GM19328 (cell line): ENCODE data around the gene MCHR1.
A peak's percentile ranks its signal among the peaks of the same experiment; 100 is the strongest.

Experiments
- ATAC-seq: cut with Tn5 transposase; IDR thresholded peaks from one replicate; pipeline ENCODE4 v1.9.1; 2021; ENCODE audit warnings: mild to moderate bottlenecking, moderate library complexity; ENCODE audit not compliant: unreplicated experiment

MCHR1 gene, protein sequence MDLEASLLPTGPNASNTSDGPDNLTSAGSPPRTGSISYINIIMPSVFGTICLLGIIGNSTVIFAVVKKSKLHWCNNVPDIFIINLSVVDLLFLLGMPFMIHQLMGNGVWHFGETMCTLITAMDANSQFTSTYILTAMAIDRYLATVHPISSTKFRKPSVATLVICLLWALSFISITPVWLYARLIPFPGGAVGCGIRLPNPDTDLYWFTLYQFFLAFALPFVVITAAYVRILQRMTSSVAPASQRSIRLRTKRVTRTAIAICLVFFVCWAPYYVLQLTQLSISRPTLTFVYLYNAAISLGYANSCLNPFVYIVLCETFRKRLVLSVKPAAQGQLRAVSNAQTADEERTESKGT

DNA sequence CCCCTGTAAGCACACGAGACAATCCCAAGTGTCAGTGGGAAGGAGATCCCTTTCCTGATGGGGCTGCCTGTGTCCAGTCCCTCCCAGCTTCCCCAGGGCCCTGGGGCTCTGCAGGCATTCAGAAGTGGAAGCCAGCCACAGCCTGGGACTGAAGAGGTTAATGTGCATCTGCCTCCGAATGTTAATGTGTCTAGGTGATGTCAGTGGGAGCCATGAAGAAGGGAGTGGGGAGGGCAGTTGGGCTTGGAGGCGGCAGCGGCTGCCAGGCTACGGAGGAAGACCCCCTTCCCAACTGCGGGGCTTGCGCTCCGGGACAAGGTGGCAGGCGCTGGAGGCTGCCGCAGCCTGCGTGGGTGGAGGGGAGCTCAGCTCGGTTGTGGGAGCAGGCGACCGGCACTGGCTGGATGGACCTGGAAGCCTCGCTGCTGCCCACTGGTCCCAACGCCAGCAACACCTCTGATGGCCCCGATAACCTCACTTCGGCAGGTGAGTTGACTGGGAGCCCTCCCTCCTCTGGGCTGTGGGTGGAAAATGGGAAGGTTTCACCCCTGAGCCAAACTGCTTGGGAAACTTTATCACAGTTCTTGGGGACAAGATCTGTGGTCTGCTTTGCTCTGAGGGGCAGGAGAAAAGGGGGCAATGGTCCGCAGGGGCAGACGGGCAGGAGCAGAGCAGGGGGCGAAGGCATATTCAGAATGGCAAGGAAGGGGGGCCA, at the start of gene MCHR1:
Gene MCHR1 (plus strand): TSS at position 236 of the 715 bp plus-strand sequence. CDS start 169 bp downstream, at position 405.
- no peak for ATAC-seq

DNA sequence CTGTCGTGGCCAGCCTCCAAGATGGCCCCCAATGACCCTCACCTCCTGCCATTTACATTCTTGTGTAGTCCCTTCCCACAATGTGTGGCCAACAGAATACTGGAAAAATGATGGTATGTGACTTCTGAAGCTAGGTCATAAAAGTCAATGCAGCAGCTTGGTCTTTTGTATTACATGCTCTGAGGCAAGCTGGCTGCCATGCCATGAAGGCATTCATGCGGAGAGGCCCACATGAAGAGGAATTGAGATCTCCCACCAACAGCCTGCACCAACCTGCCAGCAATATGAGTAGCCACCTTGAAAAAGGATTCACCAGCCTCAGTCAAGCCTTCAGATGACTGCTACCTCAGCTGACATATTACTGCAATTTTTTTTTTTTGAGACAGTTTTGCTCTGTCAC, 47.4 kb upstream of the MCHR1 start:
- no peak for ATAC-seq

DNA sequence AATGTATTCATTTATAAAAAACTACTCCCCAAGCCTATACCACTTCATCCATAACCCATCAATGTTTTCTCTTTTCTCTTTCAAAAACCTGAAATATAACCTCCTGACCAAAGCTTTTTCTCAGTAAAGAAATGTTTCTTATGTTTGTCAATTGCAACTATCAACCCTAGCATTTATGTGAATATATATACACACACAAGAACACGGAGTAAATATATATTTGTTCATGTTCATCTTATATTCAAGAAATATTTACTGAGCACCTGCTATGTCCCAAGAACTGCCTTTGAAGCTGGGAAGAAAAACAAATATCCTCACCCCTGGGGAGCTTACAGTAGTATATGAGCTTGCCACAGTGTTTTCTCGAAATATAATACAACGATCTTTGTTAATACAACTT, 46.2 kb upstream of the MCHR1 start:
- ATAC-seq: no peak

DNA sequence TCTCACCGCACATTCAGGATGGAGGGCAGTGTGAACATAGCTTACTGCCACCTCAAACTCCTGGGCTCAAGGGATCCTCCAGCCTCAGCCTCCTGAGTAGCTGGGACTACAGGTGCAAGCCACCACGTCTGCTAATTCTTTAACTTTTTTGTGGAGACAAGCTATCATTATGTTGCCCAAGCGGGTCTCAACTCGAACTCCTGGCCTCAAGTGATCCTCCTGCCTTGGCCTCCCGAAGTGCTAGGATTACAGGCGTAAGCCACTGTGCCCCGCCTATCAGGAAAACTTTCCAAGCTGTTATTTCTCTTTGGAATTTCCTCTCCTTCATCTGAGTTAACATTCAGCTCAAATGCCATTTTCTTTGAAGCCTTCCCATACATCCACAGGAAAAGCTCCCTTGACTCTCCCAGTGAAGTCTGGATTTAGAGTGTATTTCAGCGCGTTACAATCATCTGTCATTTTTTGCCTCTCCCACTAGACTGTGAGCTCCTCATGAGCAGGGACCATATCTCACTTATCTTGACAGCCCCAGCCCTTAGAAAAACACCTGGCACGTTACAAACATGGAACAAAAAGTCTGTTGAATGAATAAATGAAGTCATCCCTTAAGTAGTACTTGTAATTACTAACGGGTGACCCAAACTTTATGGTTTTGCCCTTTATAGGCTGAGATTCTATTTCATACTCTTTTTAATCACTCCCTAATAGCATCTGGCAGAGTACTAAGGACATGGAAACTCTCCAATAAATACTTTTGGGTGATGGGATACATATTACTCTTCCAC, 45.0 kb upstream of the MCHR1 start:
- ATAC-seq: no peak

DNA sequence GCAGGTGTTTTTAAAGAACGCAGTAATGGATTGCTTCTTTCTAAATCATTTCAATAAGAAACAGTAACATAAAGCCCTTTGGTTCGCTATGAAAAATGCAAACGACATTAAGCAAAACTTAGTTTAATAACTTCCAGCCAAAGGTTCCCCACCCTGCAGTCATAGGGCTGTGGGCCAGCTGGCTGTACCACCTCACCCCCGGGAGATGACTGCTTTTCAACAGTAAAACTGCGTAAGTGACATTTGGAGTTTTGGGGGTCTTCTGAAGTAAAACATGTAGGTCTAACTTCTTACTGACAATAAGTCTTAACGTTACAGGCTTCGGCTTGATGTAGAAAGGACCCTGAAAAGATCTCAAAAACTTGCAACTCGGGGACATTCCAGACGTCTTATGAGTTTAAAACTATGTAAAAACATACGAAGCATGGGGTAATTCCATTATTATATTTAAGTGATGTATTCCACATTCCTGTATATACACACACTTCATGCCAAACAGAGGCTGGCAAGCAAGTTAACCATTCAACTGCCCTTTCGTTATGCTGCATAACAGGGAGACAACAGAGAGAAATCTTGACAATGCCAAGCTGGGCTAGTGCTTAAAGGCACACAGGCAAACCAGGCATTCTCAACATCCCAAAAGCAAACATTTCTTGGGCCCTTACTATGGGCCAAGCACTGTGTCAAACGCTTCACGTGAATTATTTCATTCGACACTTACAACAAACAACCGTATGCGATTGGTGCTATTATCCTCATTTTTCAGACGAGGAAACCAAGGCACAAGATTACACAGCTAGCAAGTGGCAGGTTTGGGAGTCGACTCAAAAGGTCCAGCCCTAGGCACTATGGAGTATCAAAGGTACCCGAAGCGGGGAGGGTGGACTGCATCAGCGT, 44.0 kb upstream of the MCHR1 start:
- no peak for ATAC-seq

DNA sequence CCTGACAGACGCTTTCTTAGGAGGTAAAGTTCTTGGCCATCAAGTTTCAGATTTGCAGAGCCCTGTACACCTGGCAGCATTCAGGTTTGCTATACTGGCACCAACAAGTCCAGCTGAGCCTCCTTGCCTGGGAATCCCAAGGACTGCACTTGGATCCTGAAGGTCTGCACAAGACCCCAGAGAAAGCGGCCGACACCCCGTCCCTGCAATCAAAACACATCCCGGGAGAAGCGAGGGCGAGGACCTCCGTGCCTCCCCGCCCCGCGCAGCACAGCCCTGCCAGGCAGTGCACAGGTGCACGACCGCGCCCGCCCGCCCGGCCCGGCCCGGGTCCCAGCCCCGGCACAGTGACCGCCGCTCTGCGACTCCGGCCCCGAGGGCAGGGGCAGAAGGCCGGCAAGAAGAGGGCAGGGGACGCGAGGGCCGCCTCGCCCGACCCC, 43.3 kb upstream of the MCHR1 start:
- peak; percentile 22 for ATAC-seq

DNA sequence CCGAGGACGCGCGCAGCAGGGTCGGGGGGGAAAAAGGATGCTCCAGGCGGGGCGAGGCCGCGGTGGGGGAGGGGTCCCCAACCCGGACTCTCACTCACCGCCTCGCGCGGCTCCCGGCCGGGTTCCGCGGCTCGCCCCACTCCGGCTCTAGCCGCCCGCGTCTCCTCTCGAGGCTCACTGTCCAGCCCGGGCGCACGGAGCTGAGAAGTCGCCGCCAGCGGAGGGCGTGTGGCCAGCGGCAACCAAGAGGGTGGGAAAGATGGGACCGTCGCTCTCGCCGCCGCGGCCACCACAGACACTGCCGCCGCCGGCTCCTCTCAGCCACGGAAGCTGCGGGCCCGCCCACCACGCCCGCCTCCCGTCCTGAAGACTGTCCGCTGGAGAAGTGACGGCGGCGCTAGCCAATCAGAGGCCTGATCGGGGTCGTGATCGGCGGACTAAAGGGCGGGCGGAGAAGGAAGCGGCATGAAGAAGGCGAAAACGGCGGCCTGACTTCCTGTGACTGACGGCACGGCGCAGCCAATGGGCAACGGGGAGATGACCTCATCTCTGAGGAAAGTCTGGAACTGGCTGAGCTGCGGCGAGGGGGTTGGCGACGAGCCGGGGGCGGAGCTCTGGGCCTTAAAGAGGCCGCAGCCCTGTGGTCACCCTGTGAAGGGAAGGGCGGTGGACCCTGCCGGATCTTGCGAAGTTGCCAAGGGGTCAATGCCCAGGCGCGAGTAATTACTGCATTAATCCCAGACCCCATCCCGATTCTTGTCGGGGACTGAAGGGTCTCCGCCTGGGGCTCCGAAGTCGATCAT, 42.7 kb upstream of the MCHR1 start, which contains the start of gene MRTFA:
Gene MRTFA (minus strand): TSS at position 340 of the 803 bp plus-strand sequence.
- peak; percentile 93 for ATAC-seq

DNA sequence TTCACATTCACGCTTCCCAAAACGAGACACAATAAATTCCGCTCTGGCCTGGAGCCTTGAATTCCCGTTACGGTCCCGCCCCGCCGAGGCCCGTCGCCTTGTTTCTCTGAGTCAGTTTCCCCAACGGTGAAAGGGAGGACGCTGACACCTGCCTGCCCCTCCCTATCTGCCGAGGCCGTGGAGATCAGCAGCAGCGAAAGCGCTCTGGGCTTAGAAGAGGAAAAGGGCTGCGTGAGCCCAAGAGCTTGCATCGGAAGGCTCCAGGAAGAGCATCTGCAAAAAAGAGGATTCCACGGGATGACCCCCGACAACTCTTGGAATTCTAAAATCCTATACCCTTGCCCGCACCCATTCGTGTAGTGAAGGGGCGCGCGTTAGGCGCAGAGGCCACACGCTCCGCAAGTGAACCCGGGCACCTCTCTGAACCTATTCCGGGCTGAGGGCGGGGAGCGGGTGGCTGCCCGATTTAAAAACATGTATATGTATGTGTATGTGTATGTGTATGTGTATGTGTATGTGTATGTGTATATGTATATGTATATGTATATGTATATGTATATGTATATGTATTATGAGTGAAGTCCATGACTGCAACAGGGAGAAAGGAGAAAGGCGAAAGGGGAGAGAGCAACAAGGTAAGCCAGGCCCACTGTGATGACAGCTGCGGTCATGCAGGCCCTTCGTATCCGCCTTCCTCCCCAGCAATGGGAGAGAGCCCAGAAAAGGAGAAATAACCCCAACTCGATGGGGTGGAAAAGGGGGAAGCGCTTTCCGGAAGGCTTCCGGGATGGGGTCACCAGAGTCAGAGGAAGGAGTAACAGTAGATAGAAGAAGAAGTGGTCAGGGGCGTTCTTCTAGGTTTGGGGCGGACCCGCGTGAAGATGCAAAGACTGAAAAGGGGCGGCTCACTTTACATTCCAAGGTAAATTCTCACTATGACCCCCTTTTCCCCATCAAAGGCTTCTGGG, 41.8 kb upstream of the MCHR1 start:
- no peak for ATAC-seq

DNA sequence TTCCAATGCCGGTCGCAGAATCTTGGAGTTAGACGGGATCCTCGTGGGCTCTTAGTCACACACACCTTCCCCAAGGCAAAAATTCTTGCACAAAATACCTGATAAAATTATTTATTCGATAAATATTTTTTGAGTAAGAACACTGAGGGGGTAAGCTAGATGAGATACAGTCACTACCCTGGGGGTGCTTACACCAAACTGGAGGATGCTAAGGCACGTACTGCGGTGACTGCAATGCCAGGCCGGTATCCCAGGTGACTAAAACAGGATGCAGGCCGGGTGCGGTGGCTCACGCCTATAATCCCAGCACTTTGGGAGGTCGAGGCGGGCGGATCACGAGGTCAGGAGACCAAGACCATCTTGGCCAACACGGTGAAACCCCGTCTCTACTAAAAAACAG, 41.0 kb upstream of the MCHR1 start:
- ATAC-seq: no peak

DNA sequence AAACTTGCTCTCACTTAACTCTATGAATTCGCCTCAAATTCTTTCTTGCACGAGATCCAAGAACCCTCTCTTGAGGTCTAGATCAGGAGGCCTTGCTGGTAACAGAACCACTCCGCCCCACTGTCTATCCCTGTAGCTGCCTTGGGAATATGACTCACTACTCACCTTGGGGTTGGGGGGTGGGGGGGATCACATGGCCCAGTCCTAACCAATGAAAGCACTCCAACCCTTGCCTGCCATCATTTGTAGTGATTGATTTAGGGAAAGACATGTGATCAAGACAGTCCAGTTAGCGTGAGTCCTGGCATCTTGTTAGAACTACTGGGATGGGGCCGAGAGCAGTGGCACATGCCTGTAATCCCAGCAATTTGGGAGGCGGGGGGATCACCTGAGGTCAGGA, 38.0 kb upstream of the MCHR1 start:
- ATAC-seq: no peak

DNA sequence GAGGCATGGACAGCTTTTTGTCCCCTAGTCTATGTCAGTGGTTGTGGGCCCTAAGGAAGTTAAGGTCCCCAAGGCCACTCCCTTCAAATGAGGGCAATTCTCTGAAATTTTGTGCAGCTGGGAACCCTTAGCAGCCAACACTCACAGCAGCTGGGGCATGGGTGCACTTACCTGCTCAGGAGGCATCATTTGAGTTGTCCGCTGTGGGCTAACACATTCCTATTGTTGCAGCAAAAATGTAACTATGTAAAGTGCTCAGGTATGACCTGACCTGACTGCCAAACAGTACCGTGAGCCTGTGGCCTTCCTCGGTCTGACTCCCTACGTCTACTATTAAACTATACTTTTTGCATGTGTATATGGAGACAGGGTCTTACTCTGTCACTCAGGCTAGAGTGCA, 37.0 kb upstream of the MCHR1 start:
- ATAC-seq: no peak

DNA sequence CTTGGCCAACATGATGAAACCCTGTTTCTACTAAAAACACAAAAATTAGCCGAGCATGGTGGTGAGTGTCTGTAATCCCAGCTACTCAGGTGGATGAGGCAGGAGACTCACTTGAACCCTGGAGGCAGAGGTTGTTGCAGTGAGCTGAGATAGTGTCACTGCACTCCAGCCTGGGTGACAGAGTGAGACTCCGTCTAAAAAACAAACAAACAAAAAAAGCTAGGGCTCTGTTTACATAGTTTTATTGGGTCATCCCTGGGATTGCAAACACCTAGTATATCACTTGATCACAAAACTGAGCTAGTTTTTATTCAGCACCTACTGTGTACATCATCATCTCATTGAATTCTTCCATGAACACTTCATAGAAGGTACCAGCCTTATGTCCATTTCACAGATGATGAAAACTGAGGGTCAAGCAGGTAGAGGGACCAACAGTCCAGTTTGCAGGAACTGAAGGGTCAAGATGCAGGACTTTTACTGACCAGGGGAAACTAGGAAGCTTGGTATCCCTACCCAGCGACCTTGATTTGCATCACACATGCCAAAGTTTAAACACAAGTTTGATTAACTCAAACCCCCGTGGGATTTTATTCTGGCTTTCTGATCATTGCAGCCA, 33.6 kb upstream of the MCHR1 start:
- ATAC-seq: no peak

DNA sequence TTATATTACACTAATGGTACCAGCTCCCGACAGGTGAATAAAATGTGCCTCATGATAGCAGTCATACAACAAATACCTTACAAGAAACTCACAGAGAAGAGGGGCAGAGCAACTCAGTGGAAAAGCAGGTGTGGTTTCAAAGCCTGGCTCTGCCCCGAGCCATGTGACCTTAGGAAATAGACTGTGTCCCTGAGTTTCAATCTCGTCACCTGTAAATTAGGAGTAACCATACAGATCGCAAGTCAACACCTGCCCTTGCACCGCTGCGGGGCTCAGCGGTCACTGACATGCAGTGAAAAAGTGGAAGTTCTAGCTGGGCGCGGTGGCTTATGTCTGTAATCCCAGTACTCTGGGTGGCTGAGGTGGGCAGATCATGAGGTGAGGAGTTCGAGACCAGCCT, 30.9 kb upstream of the MCHR1 start:
- no peak for ATAC-seq

DNA sequence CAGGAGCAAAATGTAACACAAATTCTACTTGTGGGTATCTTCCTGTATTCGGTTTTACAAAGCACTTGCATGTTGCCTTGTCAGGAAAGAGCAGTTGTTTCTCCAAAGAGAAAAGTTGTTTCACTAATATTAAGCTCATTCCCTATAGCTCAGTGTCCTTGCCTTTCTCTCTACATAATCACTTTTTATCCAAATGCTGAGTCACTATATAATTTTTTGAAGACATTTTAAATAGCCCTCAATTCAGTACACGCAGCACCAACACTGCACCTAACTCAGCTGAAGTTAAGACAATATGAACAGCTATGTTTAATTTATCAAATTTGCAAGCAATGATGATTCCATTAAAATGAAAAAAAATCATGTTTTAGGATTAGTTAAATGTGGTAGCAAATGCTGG, 28.2 kb upstream of the MCHR1 start:
- ATAC-seq: no peak

DNA sequence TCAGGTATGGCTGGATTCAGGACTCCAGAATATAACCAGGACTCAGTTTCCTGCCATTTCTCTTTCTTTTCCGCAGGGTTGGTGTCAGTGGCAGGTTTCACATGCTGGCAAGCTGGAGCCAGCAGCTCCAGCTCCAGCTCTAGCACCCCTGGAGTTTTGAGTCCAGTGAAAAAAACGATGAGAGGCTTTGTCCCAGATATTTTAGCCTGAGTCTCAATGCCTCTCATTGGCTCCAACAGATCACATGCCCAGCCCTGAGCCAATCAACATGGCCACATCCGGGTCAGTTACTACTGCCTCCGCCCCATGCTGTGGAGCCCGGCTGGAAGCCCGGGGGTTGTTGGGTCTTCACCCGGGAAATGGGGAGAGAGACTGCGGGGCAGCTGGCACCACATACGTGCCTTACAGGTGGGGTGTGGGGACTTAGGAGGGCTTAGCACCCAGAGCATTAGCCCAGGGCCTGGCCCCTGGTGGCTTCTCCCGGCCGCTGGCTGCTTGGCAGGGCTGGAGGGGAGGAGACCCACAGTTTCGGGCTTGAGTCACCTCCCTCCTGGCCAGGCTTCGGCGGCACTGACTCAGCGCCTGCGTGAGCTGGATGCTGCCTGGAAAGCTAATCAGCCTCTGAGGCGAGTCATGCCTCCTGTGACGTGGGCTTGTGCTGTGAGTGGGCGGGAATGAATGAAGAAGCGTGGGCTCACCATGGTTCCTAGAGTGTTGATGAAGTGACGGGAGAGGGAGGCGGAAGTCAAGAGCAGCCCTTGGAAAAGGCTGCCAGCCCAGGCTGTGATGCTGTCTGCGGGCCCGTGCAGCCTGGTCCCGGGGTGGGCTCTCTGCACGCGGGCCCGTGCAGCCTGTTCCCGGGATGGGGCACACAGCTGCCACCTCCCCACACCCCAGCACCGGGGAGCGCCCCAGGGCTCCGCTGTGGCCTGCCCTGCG, 27.5 kb upstream of the MCHR1 start:
- ATAC-seq: no peak

DNA sequence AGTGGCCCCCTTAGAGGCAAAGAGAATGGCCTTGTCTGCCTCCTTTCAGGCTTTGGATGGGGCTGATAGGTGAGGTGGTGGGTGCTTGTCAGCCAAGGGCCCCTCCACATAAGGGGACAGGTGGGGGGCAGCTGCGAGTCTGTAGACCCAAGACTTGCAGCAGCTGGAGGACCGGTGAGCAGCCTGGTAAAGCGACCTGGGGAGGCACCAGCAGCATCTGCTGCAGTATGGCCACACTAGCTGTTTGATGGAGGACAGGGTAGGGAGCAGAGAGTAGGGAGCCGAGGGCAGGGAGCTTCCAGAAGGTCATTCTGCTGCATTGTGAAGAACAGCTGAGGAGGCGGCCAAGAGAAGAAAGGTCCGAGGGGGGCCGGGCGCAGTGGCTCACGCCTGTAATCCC, 25.9 kb upstream of the MCHR1 start:
- ATAC-seq: no peak
